ENCODE data around the gene POLR3A.

POLR3A gene

DNA sequence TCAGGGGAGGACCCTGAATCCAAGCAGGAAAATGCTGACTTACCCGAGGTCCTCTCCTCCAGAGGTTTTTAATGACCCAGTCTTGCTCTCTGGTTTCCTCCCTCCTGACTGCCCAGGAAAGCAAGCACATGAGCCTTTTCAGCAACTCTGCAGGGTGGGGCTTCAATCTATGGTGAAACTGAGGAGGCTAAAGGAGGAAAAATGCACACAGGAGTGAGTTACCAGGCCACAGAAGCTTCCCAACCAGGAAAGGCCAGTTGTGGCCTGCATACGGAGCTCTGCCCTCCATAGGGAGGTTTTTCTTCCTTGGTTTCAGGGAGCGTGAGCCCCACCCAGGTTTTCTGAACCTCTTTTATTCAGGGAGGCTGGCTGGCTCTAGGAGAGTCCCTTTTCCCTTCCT lies 88.7 kb downstream of the POLR3A start:
- no peak for DNase-seq

DNA sequence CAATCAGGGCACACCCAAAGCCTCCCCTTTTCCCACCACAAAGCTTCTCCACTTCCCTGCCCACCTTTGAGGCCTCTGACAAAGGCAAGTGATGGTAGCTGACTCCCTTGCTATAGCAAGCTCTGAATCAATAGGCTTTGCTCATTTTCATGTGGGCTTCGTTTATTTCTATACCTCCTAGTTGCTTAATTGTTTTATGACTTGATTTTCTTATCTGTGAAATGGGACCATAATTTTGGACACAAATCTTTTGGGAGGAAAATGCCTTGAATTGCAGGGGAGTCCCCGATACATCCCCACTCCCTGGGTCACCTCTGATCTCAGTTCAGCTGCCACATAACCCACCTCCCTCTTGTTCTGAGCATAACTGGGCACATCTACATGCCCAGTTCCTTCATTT lies 89.1 kb downstream of the POLR3A start:
- no peak for DNase-seq

GRCh38 chr10:77939561-77940001 lies 89.7 kb downstream of the POLR3A start:
- no peak for DNase-seq

DNA sequence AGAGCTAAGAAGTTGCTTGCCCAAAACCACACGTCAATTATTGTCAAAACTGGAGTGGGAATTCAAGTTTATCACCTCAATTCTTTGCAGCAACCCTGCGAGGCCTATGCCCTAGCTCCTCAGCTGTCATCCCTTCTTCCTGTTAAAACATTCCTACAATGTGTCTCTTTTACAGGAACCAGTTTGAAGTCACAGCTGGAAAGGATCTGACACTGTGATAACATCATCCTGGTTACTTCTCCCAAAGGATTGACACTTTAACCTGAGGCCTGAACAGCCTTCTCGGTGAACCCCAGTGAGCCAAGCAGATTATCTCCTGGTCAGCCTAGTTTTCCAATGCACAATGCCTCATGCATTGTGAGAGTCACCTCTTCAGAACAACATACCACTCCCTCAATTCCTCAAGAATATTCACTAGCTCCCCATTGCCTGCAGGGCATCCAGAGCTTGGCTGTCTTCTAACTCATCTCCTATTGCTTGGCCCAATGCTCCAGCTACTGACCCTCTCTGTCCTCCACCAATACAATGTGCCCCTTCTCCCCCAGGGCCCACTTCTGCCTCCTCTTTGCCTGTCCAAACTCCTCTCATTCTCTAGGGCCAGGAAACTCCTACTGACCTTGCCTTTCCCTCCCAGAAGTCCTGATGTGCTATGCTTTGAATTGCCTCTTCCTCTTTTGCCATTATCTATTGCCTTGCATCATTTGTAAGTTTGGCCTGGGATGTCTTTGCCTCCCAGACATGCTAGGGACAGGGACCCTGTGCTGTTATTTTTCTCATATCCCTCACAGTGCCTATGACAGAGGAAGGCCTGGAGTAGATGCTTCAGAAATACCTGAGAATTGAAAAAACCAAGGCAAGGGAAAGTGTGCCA lies 92.4 kb downstream of the POLR3A start:
- peak; percentile 58 for DNase-seq

GRCh38 chr10:77932016-77932715 lies 97.1 kb downstream of the POLR3A start:
- DNase-seq = no peak

GRCh38 chr10:77927402-77928246 lies 101.7 kb downstream of the POLR3A start:
- no peak for DNase-seq

- no peak for DNase-seq
These were observed 102.5 kb downstream of the POLR3A start, which contains the start of gene DLG5 for GRCh38 chr10:77926566-77927401. DLG5 (minus strand) TSS chr10:77926755; CDS start chr10:77926520, 235 bp downstream.

DNA sequence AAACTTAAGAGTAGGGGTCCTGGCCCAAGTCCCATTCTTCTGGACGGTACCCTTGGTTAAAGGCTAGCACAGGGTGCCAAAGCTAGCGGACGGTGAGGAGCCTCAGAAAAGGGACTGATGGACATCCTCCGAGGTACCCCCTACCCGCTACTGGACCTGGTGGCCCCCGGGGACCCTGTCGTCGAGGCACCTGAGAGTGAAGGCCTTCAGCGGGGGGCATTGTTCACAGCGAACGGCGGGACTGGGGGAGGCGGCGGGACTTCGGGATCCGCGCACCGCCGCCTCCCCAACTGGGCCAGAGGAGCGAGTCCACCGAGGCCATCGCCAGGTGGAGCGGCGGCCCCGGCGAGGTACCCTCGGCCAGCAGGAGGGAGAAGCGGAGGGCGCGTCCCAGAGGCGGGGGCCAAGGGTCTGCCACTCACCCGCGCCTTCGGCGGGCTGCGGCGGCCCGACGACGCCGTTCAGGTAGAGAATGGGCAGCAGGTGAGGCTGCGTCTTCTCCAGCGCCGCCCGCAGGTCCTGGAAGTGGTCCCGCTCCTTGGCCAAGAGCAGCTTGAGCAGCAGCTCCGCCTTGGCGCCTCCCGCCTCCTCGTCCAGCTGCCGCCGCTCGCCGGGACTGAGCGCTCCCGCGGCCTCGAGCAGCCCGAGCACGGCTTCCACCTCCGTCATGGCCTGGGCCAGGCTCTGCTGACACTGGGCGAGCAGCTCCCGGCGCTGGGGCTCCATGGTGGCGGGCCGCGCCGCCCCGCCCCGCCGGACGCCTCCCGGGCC lies 103.3 kb downstream of the POLR3A start:
- DNase-seq = peak; percentile 86

GRCh38 chr10:77925410-77925794 lies 103.9 kb downstream of the POLR3A start:
- DNase-seq = no peak

GRCh38 chr10:77922566-77923179 lies 106.6 kb downstream of the POLR3A start:
- no peak for DNase-seq

DNA sequence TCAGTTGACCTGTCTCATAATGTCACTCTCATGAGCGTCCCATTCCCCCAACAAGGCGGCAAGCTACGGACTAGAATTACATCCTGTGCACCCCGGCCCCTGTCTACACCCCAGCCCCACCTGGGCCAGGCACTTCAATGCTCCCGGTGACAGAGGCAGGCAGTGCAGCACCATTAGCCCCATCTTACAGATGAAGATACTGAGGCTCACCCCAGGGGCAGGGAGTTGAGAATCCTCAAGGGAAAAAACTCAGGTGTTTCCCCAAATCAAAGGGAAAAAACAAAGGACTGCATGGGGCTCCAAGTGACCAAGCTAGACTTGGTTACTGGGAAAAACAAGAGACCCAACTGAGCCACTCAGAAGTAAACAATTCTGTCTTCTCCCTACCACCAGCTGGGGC lies 107.3 kb downstream of the POLR3A start:
- no peak for DNase-seq

GRCh38 chr10:77921395-77921794 lies 107.9 kb downstream of the POLR3A start:
- no peak for DNase-seq

DNA sequence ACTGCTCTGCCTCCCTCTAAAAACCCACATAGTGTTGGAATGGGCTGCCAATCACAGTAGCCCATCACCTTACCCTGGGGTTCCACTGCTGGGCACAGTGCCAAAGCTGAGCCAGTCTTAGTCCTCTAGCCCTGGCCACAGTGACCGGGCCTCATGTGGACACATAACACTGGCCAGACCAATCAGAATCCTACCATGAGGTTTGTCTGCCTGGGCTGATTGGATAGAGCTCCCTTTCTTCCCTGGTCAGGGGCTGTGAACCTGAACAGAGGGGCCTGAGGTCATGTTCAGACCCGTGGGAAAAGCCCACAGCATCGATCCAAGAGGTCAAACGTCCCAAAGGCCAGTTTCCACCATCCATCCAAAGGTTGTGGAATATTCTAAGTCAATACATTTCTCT lies 108.8 kb downstream of the POLR3A start:
- no peak for DNase-seq

DNA sequence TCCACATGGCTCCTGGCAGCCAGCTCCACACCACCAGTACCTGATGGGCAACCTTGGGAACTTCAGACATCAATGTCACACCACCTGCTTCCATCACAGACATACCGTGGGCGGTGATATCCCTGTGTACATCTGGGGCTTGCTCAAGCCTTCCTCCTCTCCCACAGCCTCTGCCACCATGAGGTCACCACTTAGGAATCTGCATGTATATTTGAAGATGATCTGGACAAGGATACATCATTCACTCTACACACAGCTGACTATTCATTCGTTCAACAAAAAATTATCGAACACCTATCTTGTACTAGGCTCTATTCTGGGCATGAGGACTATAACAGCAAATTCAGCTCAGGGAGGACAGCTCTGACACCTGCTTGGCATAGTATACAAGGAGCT lies 109.6 kb downstream of the POLR3A start:
- DNase-seq = peak; percentile 87

Measured in islet precursor cell (in vitro differentiated cells).